H1 (cell line): ENCODE data around the gene ARFGAP3. TPM values are rescaled to one million over a fixed set of nuclear protein-coding genes. Genes with fewer than 3 reads are reported as not detected.

Experiments used
- CTCF ChIA-PET: fragments of 300-600 bp; sonication (Branson Sonifier 250); formaldehyde crosslinking; loops from one replicate; lab custom pipeline; 2021; ENCODE audit not compliant: partially characterized antibody; lab: Charles Lee
- POLR2A ChIA-PET: fragments of 300-600 bp; sonication (Branson Sonifier 250); formaldehyde crosslinking; loops from one replicate; lab custom pipeline; 2021; ENCODE audit warnings: inconsistent platforms; ENCODE audit not compliant: partially characterized antibody; lab: Charles Lee
- DNase-seq, 2 experiments: peaks; one replicate each; pipeline versions ENCODE4 v3.0.0 to v3.0.0-alpha.2; 2010 to 2022; ENCODE audit warnings: low spot score in 2 of 2, low read depth in 1 of 2, mixed read lengths in 1 of 2
- FAIRE-seq: peaks from 2 replicates; lab custom pipeline; 2011; peaks lifted over from hg19 to GRCh38; lab: Jason Lieb, UNC
- H2AFZ ChIP-seq: 2 replicates; pipeline ENCODE4 v1.8.1; 2012; ENCODE audit warnings: low read length, inconsistent platforms
- H2AK5ac ChIP-seq: 2 replicates; pipeline ENCODE4 v1.6.1; 2013; ENCODE audit warnings: low read depth, low read length
- H2BK120ac ChIP-seq: replicated peaks from 2 replicates; pipeline ENCODE3; 2013; ENCODE audit warnings: low read depth, low read length, inconsistent platforms
- H2BK12ac ChIP-seq: 2 replicates; pipeline ENCODE4 v1.6.1; 2013; ENCODE audit warnings: low read depth, low read length
- H2BK15ac ChIP-seq: 2 replicates; pipeline ENCODE4 v1.6.1; 2013; ENCODE audit warnings: low read length
- H2BK20ac ChIP-seq: 2 replicates; pipeline ENCODE4 v1.6.1; 2013; ENCODE audit warnings: low read length
- H2BK5ac ChIP-seq: 2 replicates; pipeline ENCODE4 v1.6.1; 2013; ENCODE audit warnings: low read depth, low read length
- H3K14ac ChIP-seq: 2 replicates; pipeline ENCODE4 v1.6.1; 2013; ENCODE audit warnings: inconsistent platforms; ENCODE audit not compliant: insufficient read length
- H3K18ac ChIP-seq: 2 replicates; pipeline ENCODE4 v1.6.1; 2013; ENCODE audit warnings: low read length; ENCODE audit errors: extremely low read depth
- H3K23ac ChIP-seq: 2 replicates; pipeline ENCODE4 v1.6.1; 2013; ENCODE audit warnings: inconsistent platforms; ENCODE audit not compliant: insufficient read length
- H3K23me2 ChIP-seq: 2 replicates; pipeline ENCODE4 v1.6.1; 2013; ENCODE audit warnings: low read depth, low read length
- H3K27ac ChIP-seq: 2 replicates; pipeline ENCODE4 v1.6.1; 2011; ENCODE audit warnings: low read depth, low read length, inconsistent platforms
- H3K27me3 ChIP-seq, 4 experiments: replicated peaks in 1 of 4; 1 replicate in 1 of 4; 2 replicates in 3 of 4; pipeline versions ENCODE4 v1.6.1 to v1.8.1; 2011 to 2013; ENCODE audit warnings: low read length in 3 of 4, mild to moderate bottlenecking in 3 of 4, inconsistent platforms in 2 of 4, mixed read lengths in 2 of 4, moderate library complexity in 1 of 4; ENCODE audit not compliant: control insufficient read depth in 3 of 4, insufficient read depth in 3 of 4; ENCODE audit errors: extremely low read depth in 1 of 4
- H3K36me3 ChIP-seq, 4 experiments: 2 replicates each; pipeline versions ENCODE4 v1.6.1 to v1.8.1; 2011 to 2013; ENCODE audit warnings: mild to moderate bottlenecking in 4 of 4, low read length in 3 of 4, moderate library complexity in 2 of 4, control low read depth in 1 of 4, inconsistent platforms in 1 of 4; ENCODE audit not compliant: insufficient read depth in 4 of 4, control insufficient read depth in 2 of 4
- H3K4ac ChIP-seq: replicated peaks from 2 replicates; pipeline ENCODE3; 2013; ENCODE audit warnings: low read length, low read depth, mixed read lengths, inconsistent platforms; ENCODE audit not compliant: insufficient read length
- H3K4me1 ChIP-seq, 4 experiments: replicated peaks in 1 of 4; 1 replicate in 1 of 4; 2 replicates in 3 of 4; pipeline versions ENCODE4 v1.6.1 to v1.8.1; 2011 to 2013; ENCODE audit warnings: low read length in 3 of 4, inconsistent platforms in 2 of 4, mixed read lengths in 1 of 4; ENCODE audit not compliant: insufficient read depth in 4 of 4, control insufficient read depth in 3 of 4
- H3K4me2 ChIP-seq, 2 experiments: 2 replicates each; pipeline versions ENCODE4 v1.6.1 to v1.8.1; 2011 to 2013; ENCODE audit warnings: low read depth in 2 of 2, low read length in 2 of 2, control low read depth in 1 of 2, inconsistent platforms in 1 of 2, mild to moderate bottlenecking in 1 of 2; ENCODE audit not compliant: insufficient read depth in 1 of 2
- H3K4me3 ChIP-seq, 4 experiments: fragments of 200-600, 300-600 bp in 1 of 4; sonication (generic), shearing (Covaris generic), sonication (Bioruptor Twin) in 1 of 4; 2 replicates each; pipeline versions ENCODE4 v1.5.1 to v1.8.1; 2011 to 2016; ENCODE audit warnings: low read length in 4 of 4, low read depth in 3 of 4, control low read depth in 2 of 4, inconsistent platforms in 2 of 4, mild to moderate bottlenecking in 2 of 4, mixed read lengths in 1 of 4, moderate library complexity in 1 of 4; ENCODE audit not compliant: insufficient read depth in 2 of 4; ENCODE audit errors: extremely low read depth in 1 of 4
- H3K56ac ChIP-seq: replicated peaks from 2 replicates; pipeline ENCODE3; 2013; ENCODE audit warnings: low read depth, mild to moderate bottlenecking, mixed read lengths, low read length, inconsistent platforms; ENCODE audit not compliant: insufficient read length
- H3K79me1 ChIP-seq: 2 replicates; pipeline ENCODE4 v1.6.1; 2013; ENCODE audit warnings: low read depth, low read length, control low read depth
- H3K79me2 ChIP-seq, 2 experiments: 2 replicates each; pipeline versions ENCODE4 v1.6.1 to v1.8.1; 2012 to 2013; ENCODE audit warnings: low read length in 2 of 2, mild to moderate bottlenecking in 2 of 2, inconsistent platforms in 1 of 2; ENCODE audit not compliant: insufficient read depth in 2 of 2, control insufficient read depth in 1 of 2
- H3K9ac ChIP-seq, 4 experiments: replicated peaks in 1 of 4; 1 replicate in 1 of 4; 2 replicates in 3 of 4; pipeline versions ENCODE4 v1.6.1 to v1.8.1; 2011 to 2013; ENCODE audit warnings: low read depth in 3 of 4, low read length in 3 of 4, control low read depth in 2 of 4, mild to moderate bottlenecking in 2 of 4, moderate library complexity in 2 of 4, inconsistent platforms in 1 of 4; ENCODE audit errors: extremely low read depth in 1 of 4
- H3K9me3 ChIP-seq, 2 experiments: 2 replicates each; pipeline versions ENCODE4 v1.6.1 to v1.8.1; 2012 to 2013; ENCODE audit warnings: mild to moderate bottlenecking in 2 of 2, moderate library complexity in 2 of 2, control low read depth in 1 of 2, inconsistent platforms in 1 of 2, low read depth in 1 of 2, low read length in 1 of 2, mixed read lengths in 1 of 2; ENCODE audit not compliant: insufficient read depth in 2 of 2
- H4K20me1 ChIP-seq, 2 experiments: replicated peaks in 1 of 2; 2 replicates each; pipeline versions ENCODE3 to v1.8.1; 2011 to 2013; ENCODE audit warnings: inconsistent platforms in 2 of 2, low read length in 2 of 2, mild to moderate bottlenecking in 1 of 2; ENCODE audit not compliant: insufficient read depth in 2 of 2, control insufficient read depth in 1 of 2
- H4K5ac ChIP-seq: 2 replicates; pipeline ENCODE4 v1.6.1; 2013; ENCODE audit warnings: low read length, low read depth, mixed read lengths, inconsistent platforms; ENCODE audit not compliant: insufficient read length
- H4K8ac ChIP-seq: 2 replicates; pipeline ENCODE4 v1.8.0; 2013; ENCODE audit warnings: mild to moderate bottlenecking, moderate library complexity, low read length, inconsistent platforms; ENCODE audit not compliant: insufficient read depth; ENCODE audit errors: extremely low read depth
- H4K91ac ChIP-seq: replicated peaks from 2 replicates; pipeline ENCODE3; 2013; ENCODE audit warnings: low read length, mixed read lengths, inconsistent platforms; ENCODE audit not compliant: insufficient read length
- BCL11A ChIP-seq, 2 experiments: IDR thresholded peaks; one replicate each; pipeline ENCODE4 v1.6.1; 2011; ENCODE audit warnings: low read depth in 2 of 2, low read length in 2 of 2, mild to moderate bottlenecking in 2 of 2
- CBX8 ChIP-seq: fragments of 300-800, 300-1000 bp; sonication (generic); IDR thresholded peaks from 2 replicates; pipeline ENCODE4 v1.7.1; 2016; ENCODE audit warnings: low read depth, low read length, borderline replicate concordance
- CHD2 ChIP-seq: IDR thresholded peaks from 2 replicates; pipeline ENCODE4 v1.6.1; 2012; ENCODE audit warnings: low read length, improper control_type of control experiment
- CTCF ChIP-seq, 3 experiments: IDR thresholded peaks; 1 replicate in 2 of 3; 2 replicates in 1 of 3; pipeline versions ENCODE4 v1.5.1 to v1.6.1; 2011; ENCODE audit warnings: low read length in 3 of 3, mild to moderate bottlenecking in 3 of 3, inconsistent platforms in 2 of 3, low read depth in 1 of 3, moderate library complexity in 1 of 3; ENCODE audit not compliant: insufficient read depth in 1 of 3; ENCODE audit errors: control extremely low read depth in 1 of 3
- FOSL1 ChIP-seq: IDR thresholded peaks from 2 replicates; pipeline ENCODE4 v1.6.1; 2011; ENCODE audit warnings: mild to moderate bottlenecking, low read depth, low read length, moderate library complexity; ENCODE audit not compliant: insufficient read depth
- NANOG ChIP-seq: IDR thresholded peaks from 2 replicates; pipeline ENCODE4 v1.6.1; 2011; ENCODE audit warnings: low read length, low read depth, mild to moderate bottlenecking, inconsistent platforms; ENCODE audit not compliant: insufficient read depth, poor library complexity, severe bottlenecking
- RNF2 ChIP-seq: fragments of 200-900, 300-1000 bp; sonication (generic); IDR thresholded peaks from 2 replicates; pipeline ENCODE4 v1.7.1; 2016; ENCODE audit warnings: borderline replicate concordance, low read depth, mild to moderate bottlenecking, antibody characterized with exemption, low read length; ENCODE audit not compliant: poor library complexity, severe bottlenecking; ENCODE audit errors: missing control alignments
- SUZ12 ChIP-seq: fragments of 200-600 bp; sonication (generic); IDR thresholded peaks from 2 replicates; pipeline ENCODE4 v1.6.1; 2012; ENCODE audit warnings: mild to moderate bottlenecking, inconsistent platforms, low read length, moderate library complexity, mixed read lengths
- WGBS, 2 experiments: shearing (Covaris generic) in 1 of 2; methylation state at CpG; one replicate each; pipeline versions ENCODE4 v1.1.6 to v1.1.7; 2013 to 2015; ENCODE audit warnings: low lambda C conversion rate in 2 of 2, mixed read lengths in 2 of 2, inconsistent platforms in 1 of 2, low coverage in 1 of 2, missing lambda C conversion rate in 1 of 2; ENCODE audit not compliant: insufficient replicate concordance in 2 of 2, insufficient coverage in 1 of 2, insufficient read length in 1 of 2; ENCODE audit errors: extremely low coverage in 1 of 2, missing lambda C conversion rate in 1 of 2; 5-methylcytosine and 5-hydroxymethylcytosine counted together
- polyA plus RNA-seq, 7 experiments: library from polyadenylated mRNA; depleted of rRNA in 3 of 7; stranded (reverse) in 5 of 7; unstranded in 2 of 7; fragments of >200 nt in 5 of 7; fragments of 200-250 nt in 2 of 7; gene quantifications; 1 replicate in 5 of 7; 2 replicates in 1 of 7; 4 replicates in 1 of 7; pipeline versions ENCODE4 v1.2.1 to v1.2.3, GENCODE V29; 2011 to 2013; ENCODE audit warnings: missing spikeins in 2 of 7, mixed read lengths in 2 of 7
- total RNA-seq: library from RNA; stranded (reverse); fragmentation: NEBNext Ultra II Directional; extraction: Animal tissue kit (Norgen Biotek cat#: 25700); gene quantifications from 2 replicates; pipeline ENCODE4 v1.2.1, GENCODE V29; 2021

The ARFGAP3 gene
- total and polyA plus RNA-seq, 2 of the 8 experiments (the other 6 are each of a cell fraction or from before 2014, with no cell fraction given): 9.7 to 16.0 TPM

- Histone ChIP-seq H3K23ac (no peak overlapping the region), H2BK20ac (no peak overlapping the region), H2BK120ac (peak overlapping the region; percentile 54), H3K36me3 (no peaks in the 10 kb centered on the region), H2AK5ac (no peak overlapping the region), H3K14ac (no peak overlapping the region), H2BK12ac (no peak overlapping the region), H3K9ac (no peak overlapping the region), H4K8ac (no peak overlapping the region), H3K27ac (no peak overlapping the region), H3K79me1 (no peaks in the 10 kb centered on the region), H3K18ac (no peak overlapping the region), H2AFZ (no peak overlapping the region), H3K4me3 (no peak overlapping the region), H3K4me1 (no peaks in the 10 kb centered on the region; a peak in 2 of 7 replicates), H3K4me2 (no peak overlapping the region), H3K9me3 (no peaks in the 10 kb centered on the region), H3K79me2 (no peaks in the 10 kb centered on the region), H3K23me2 (no peaks in the 10 kb centered on the region), H4K20me1 (no peaks in the 10 kb centered on the region), H3K4ac (no peak overlapping the region), H2BK5ac (no peak overlapping the region), H3K56ac (no peak overlapping the region), H2BK15ac (no peak overlapping the region), H4K5ac (no peak overlapping the region), H4K91ac (peak overlapping the region; percentile 40), H3K27me3 (no peaks in the 10 kb centered on the region; a peak in 1 of 7 replicates)
- 85% methylated on average over 13 of the region's 13 CpGs; no CpG with 5 or more reads in 1 of the 2 experiments for WGBS, 2 experiments
- no peak for TF ChIP-seq FOSL1
- no peak for TF ChIP-seq CHD2
- no peak for TF ChIP-seq CTCF (IDR thresholded peaks at IDR 0.05; ENCODE audit: control extremely low read depth in 1 of 3, insufficient read depth in 1 of 3, low read depth in 1 of 3, low read length in 3 of 3)
- no peak for TF ChIP-seq SUZ12
- no peak for TF ChIP-seq RNF2
- TF ChIP-seq BCL11A (IDR thresholded peaks at IDR 0.05; ENCODE audit: low read depth in 2 of 2, low read length in 2 of 2): no peak
- TF ChIP-seq CBX8: no peak
- TF ChIP-seq NANOG: no peak
- ChIA-PET CTCF (interaction anchor here (0.7 to 2.2 kb wide), 8 partner anchors 11 to 268 kb away, joined by 3 to 12 read pairs (median 4); no protein-coding TSS in a partner anchor), POLR2A (no interaction called here)
- no peak for FAIRE-seq
- DNase-seq: no peak
Measured at GRCh38 chr22:42792453-42792908, 64.6 kb downstream of the ARFGAP3 start.
